OCI-LY3 (cell line): ENCODE data around the gene TRIM28.

Experiments
- CTCF ChIP-seq: fragments of 200-600, 300-600 bp; sonication (generic); IDR thresholded peaks from 2 replicates; pipeline ENCODE4 v1.5.1; 2014; ENCODE audit warnings: antibody characterized with exemption, low read length, low read depth
- EZH2phosphoT487 ChIP-seq: fragments of 200-600 bp; shearing (Covaris generic); IDR thresholded peaks from 2 replicates; pipeline ENCODE4 v1.6.1; 2018; ENCODE audit warnings: antibody characterized with exemption, mixed run types, low read depth

GRCh38 chr19:58569191-58569942, 25.5 kb downstream of the TRIM28 start:
- no peak for TF ChIP-seq CTCF
- TF ChIP-seq EZH2phosphoT487 = no peak
